ENCODE data around the gene SEC61B.
"Not testable (repeated sequence)": the region's sequence is repeated elsewhere in the genome, so short reads cannot be mapped to it uniquely, and the experiment has no call there.

Gene SEC61B

GRCh38 chr9:99237849-99238248 is 15.8 kb downstream of the SEC61B start:
- not testable (repeated sequence) for DNase-seq (ENCODE audit: low read depth in 2 of 2)

GRCh38 chr9:99238331-99238730 is 16.2 kb downstream of the SEC61B start:
- DNase-seq (ENCODE audit: low read depth in 2 of 2): no peak

GRCh38 chr9:99239341-99240060 is 17.4 kb downstream of the SEC61B start:
- no peak for DNase-seq (ENCODE audit: low read depth in 2 of 2)

- no peak for DNase-seq (ENCODE audit: low read depth in 2 of 2)
Measured at GRCh38 chr9:99241106-99241505, 19.0 kb downstream of the SEC61B start.

GRCh38 chr9:99244344-99245260 is 22.5 kb downstream of the SEC61B start:
- no peak for DNase-seq (ENCODE audit: low read depth in 2 of 2)

GRCh38 chr9:99249619-99250018 is 27.5 kb downstream of the SEC61B start:
- peak in 1 of 2 donors; percentile 23 for DNase-seq (ENCODE audit: low read depth in 2 of 2)

GRCh38 chr9:99251157-99251556 is 29.1 kb downstream of the SEC61B start:
- DNase-seq (ENCODE audit: low read depth in 2 of 2): no peak

- DNase-seq (ENCODE audit: low read depth in 2 of 2): peak; percentile 43 to 48
Measured at GRCh38 chr9:99253134-99253533, 31.1 kb downstream of the SEC61B start.

GRCh38 chr9:99253772-99254431 is 31.8 kb downstream of the SEC61B start:
- DNase-seq (ENCODE audit: low read depth in 2 of 2): peak; percentile 82 to 85

- DNase-seq (ENCODE audit: low read depth in 2 of 2): no peak
Measured at GRCh38 chr9:99255651-99256050, 33.6 kb downstream of the SEC61B start.

GRCh38 chr9:99257723-99258389 is 35.8 kb downstream of the SEC61B start:
- DNase-seq (ENCODE audit: low read depth in 2 of 2): no peak

GRCh38 chr9:99259231-99259918 is 37.3 kb downstream of the SEC61B start:
- peak in 1 of 2 donors; percentile 26 for DNase-seq (ENCODE audit: low read depth in 2 of 2)

GRCh38 chr9:99261923-99262322 is 39.8 kb downstream of the SEC61B start:
- no peak for DNase-seq (ENCODE audit: low read depth in 2 of 2)

- DNase-seq (ENCODE audit: low read depth in 2 of 2): no peak
Measured at GRCh38 chr9:99262949-99263418, 40.9 kb downstream of the SEC61B start.

- DNase-seq (ENCODE audit: low read depth in 2 of 2): no peak
Measured at GRCh38 chr9:99264070-99264680, 42.1 kb downstream of the SEC61B start.

- no peak for DNase-seq (ENCODE audit: low read depth in 2 of 2)
Measured at GRCh38 chr9:99265691-99266090, 43.6 kb downstream of the SEC61B start.

GRCh38 chr9:99266255-99267023 is 44.4 kb downstream of the SEC61B start:
- DNase-seq (ENCODE audit: low read depth in 2 of 2): peak; percentile 43 to 59

- no peak for DNase-seq (ENCODE audit: low read depth in 2 of 2)
Measured at GRCh38 chr9:99269416-99269815, 47.3 kb downstream of the SEC61B start.

GRCh38 chr9:99270491-99270890 is 48.4 kb downstream of the SEC61B start:
- DNase-seq (ENCODE audit: low read depth in 2 of 2): no peak

GRCh38 chr9:99272836-99273235 is 50.8 kb downstream of the SEC61B start:
- no peak for DNase-seq (ENCODE audit: low read depth in 2 of 2)
